Stimulated activated CD8-positive, alpha-beta memory T cell treated with anti-CD3 and anti-CD28 coated beads, Interleukin-7, amount 100 ng/mL, for 4 hours (primary cell): ENCODE measurements around the gene DAAM2.
A peak's percentile ranks its signal among the peaks of the same experiment; 100 is the strongest.

Source experiments
- DNase-seq, 2 donors: peaks; one replicate each; pipeline ENCODE4 v3.0.0-alpha.2; 2020; ENCODE audit warnings: low read depth in 2 of 2

Gene DAAM2

GRCh38 chr6:39848171-39848570 is 56.0 kb downstream of the DAAM2 start:
- no peak for DNase-seq

- DNase-seq, result no peak
Measured at GRCh38 chr6:39849228-39849627, 57.1 kb downstream of the DAAM2 start.

- no peak for DNase-seq
Measured at GRCh38 chr6:39849764-39850163, 57.6 kb downstream of the DAAM2 start.

- DNase-seq, result no peak
Measured at GRCh38 chr6:39850736-39851297, 58.6 kb downstream of the DAAM2 start.

GRCh38 chr6:39851331-39851730 is 59.2 kb downstream of the DAAM2 start:
- no peak for DNase-seq

- DNase-seq, result no peak
Measured at GRCh38 chr6:39852324-39852723, 60.1 kb downstream of the DAAM2 start.

- no peak for DNase-seq
Measured at GRCh38 chr6:39853604-39854003, 61.4 kb downstream of the DAAM2 start.

GRCh38 chr6:39855356-39855995 is 63.3 kb downstream of the DAAM2 start:
- DNase-seq, result no peak

GRCh38 chr6:39859025-39859424 is 66.8 kb downstream of the DAAM2 start:
- DNase-seq, result no peak

- no peak for DNase-seq
Measured at GRCh38 chr6:39861663-39862062, 69.5 kb downstream of the DAAM2 start.

- peak; percentile 3 to 11 for DNase-seq
Measured at GRCh38 chr6:39865011-39865888, 73.1 kb downstream of the DAAM2 start.

GRCh38 chr6:39867592-39867991 is 75.4 kb downstream of the DAAM2 start:
- no peak for DNase-seq

GRCh38 chr6:39870950-39871349 is 78.8 kb downstream of the DAAM2 start:
- no peak for DNase-seq

GRCh38 chr6:39873439-39873838 is 81.3 kb downstream of the DAAM2 start:
- no peak for DNase-seq

- DNase-seq, result no peak
Measured at GRCh38 chr6:39876111-39876510, 83.9 kb downstream of the DAAM2 start.

- no peak for DNase-seq
Measured at GRCh38 chr6:39876826-39877225, 84.7 kb downstream of the DAAM2 start.

GRCh38 chr6:39879535-39879934 is 87.4 kb downstream of the DAAM2 start:
- DNase-seq, result no peak

- DNase-seq, result no peak
Measured at GRCh38 chr6:39880594-39880993, 88.4 kb downstream of the DAAM2 start.

- no peak for DNase-seq
Measured at GRCh38 chr6:39881851-39882530, 89.8 kb downstream of the DAAM2 start.

GRCh38 chr6:39882531-39882899 is 90.3 kb downstream of the DAAM2 start:
- DNase-seq, result no peak

GRCh38 chr6:39884696-39885095 is 92.5 kb downstream of the DAAM2 start:
- no peak for DNase-seq

- no peak for DNase-seq
Measured at GRCh38 chr6:39885691-39886090, 93.5 kb downstream of the DAAM2 start.
